H9 (cell line): ENCODE measurements around the gene NAPSA. TPM values are rescaled to one million over a fixed set of nuclear protein-coding genes. Genes with fewer than 3 reads are reported as not detected.

Experiments
- DNase-seq: peaks from one replicate; pipeline ENCODE4 v3.0.0-alpha.2; 2017
- H2AFZ ChIP-seq: one replicate; pipeline ENCODE4 v1.6.1; 2013; ENCODE audit warnings: mild to moderate bottlenecking, low read length, control low read depth, moderate library complexity
- H2AK5ac ChIP-seq: 2 replicates; pipeline ENCODE4 v1.6.1; 2013; ENCODE audit warnings: low read length, control low read depth, mixed read lengths; ENCODE audit not compliant: insufficient read length
- H2BK120ac ChIP-seq: one replicate; pipeline ENCODE4 v1.6.1; 2013; ENCODE audit warnings: low read depth, mild to moderate bottlenecking, low read length, control low read depth, inconsistent platforms; ENCODE audit not compliant: poor library complexity, severe bottlenecking
- H2BK12ac ChIP-seq: 2 replicates; pipeline ENCODE4 v1.6.1; 2013; ENCODE audit warnings: low read length, control low read depth, mixed read lengths, low read depth; ENCODE audit not compliant: insufficient read length
- H2BK15ac ChIP-seq: 2 replicates; pipeline ENCODE4 v1.6.1; 2013; ENCODE audit warnings: low read depth, low read length, control low read depth
- H2BK20ac ChIP-seq: one replicate; pipeline ENCODE4 v1.6.1; 2013; ENCODE audit warnings: low read depth, mild to moderate bottlenecking, low read length, control low read depth, inconsistent platforms; ENCODE audit not compliant: poor library complexity, severe bottlenecking
- H2BK5ac ChIP-seq: 2 replicates; pipeline ENCODE4 v1.6.1; 2013; ENCODE audit warnings: low read length, control low read depth, mixed read lengths; ENCODE audit not compliant: insufficient read length
- H3K14ac ChIP-seq: 2 replicates; pipeline ENCODE4 v1.6.1; 2013; ENCODE audit warnings: low read length, control low read depth; ENCODE audit not compliant: insufficient read depth
- H3K18ac ChIP-seq: 2 replicates; pipeline ENCODE4 v1.6.1; 2013; ENCODE audit warnings: low read depth, mild to moderate bottlenecking, mixed read lengths, low read length, control low read depth; ENCODE audit not compliant: insufficient read length
- H3K23ac ChIP-seq: 2 replicates; pipeline ENCODE4 v1.6.1; 2013; ENCODE audit warnings: low read length, control low read depth, mixed read lengths, low read depth; ENCODE audit not compliant: insufficient read length
- H3K23me2 ChIP-seq: 2 replicates; pipeline ENCODE4 v1.6.1; 2013; ENCODE audit warnings: low read depth, mild to moderate bottlenecking, mixed read lengths, low read length, control low read depth; ENCODE audit not compliant: insufficient read length, poor library complexity, severe bottlenecking
- H3K27ac ChIP-seq: 2 replicates; pipeline ENCODE4 v1.5.1; 2013; ENCODE audit warnings: low read length, control low read depth, mixed read lengths, low read depth; ENCODE audit not compliant: insufficient read length
- H3K27me3 ChIP-seq: 2 replicates; pipeline ENCODE4 v1.6.1; 2013; ENCODE audit warnings: low read length, control low read depth, inconsistent platforms; ENCODE audit not compliant: insufficient read depth
- H3K4ac ChIP-seq: 2 replicates; pipeline ENCODE4 v1.6.1; 2013; ENCODE audit warnings: low read depth, mild to moderate bottlenecking, control low read depth, inconsistent platforms, low read length, moderate library complexity
- H3K4me1 ChIP-seq: 2 replicates; pipeline ENCODE4 v1.6.1; 2013; ENCODE audit warnings: low read length, control low read depth, inconsistent platforms; ENCODE audit not compliant: insufficient read depth
- H3K4me2 ChIP-seq: 2 replicates; pipeline ENCODE4 v1.6.1; 2013; ENCODE audit warnings: low read length, control low read depth, mixed read lengths; ENCODE audit not compliant: insufficient read length, insufficient read depth
- H3K56ac ChIP-seq: 2 replicates; pipeline ENCODE4 v1.6.1; 2013; ENCODE audit warnings: low read depth, mild to moderate bottlenecking, mixed read lengths, low read length, control low read depth; ENCODE audit not compliant: insufficient read length
- H3K79me1 ChIP-seq: 2 replicates; pipeline ENCODE4 v1.6.1; 2013; ENCODE audit warnings: low read depth, mild to moderate bottlenecking, moderate library complexity, low read length, control low read depth, inconsistent platforms; ENCODE audit not compliant: insufficient read depth, poor library complexity, severe bottlenecking
- H3K79me2 ChIP-seq: 2 replicates; pipeline ENCODE4 v1.6.1; 2013; ENCODE audit warnings: low read length, control low read depth, inconsistent platforms; ENCODE audit not compliant: insufficient read depth
- H3K9ac ChIP-seq: 2 replicates; pipeline ENCODE4 v1.6.1; 2013; ENCODE audit warnings: low read length, control low read depth, mixed read lengths; ENCODE audit not compliant: insufficient read length; ENCODE audit errors: extremely low read depth
- H3K9me3 ChIP-seq: one replicate; pipeline ENCODE4 v1.6.1; 2013; ENCODE audit warnings: low read depth, low read length, inconsistent platforms; ENCODE audit not compliant: control insufficient read depth
- H3T11ph ChIP-seq: one replicate; pipeline ENCODE4 v1.6.1; 2013; ENCODE audit warnings: mild to moderate bottlenecking, low read length, control low read depth, inconsistent platforms
- H4K20me1 ChIP-seq: one replicate; pipeline ENCODE4 v1.6.1; 2013; ENCODE audit not compliant: control insufficient read depth, insufficient read length, insufficient read depth
- H4K5ac ChIP-seq: 2 replicates; pipeline ENCODE4 v1.6.1; 2013; ENCODE audit warnings: low read depth, mild to moderate bottlenecking, mixed read lengths, low read length, control low read depth; ENCODE audit not compliant: insufficient read length
- H4K8ac ChIP-seq: replicated peaks from 2 replicates; pipeline ENCODE4 v1.6.1; 2013; ENCODE audit warnings: low read length, control low read depth, mixed read lengths, low read depth; ENCODE audit not compliant: insufficient read length
- H4K91ac ChIP-seq: 2 replicates; pipeline ENCODE4 v1.6.1; 2013; ENCODE audit warnings: low read depth, mild to moderate bottlenecking, moderate library complexity, mixed read lengths, low read length, control low read depth; ENCODE audit not compliant: insufficient read length
- H3K27ac Mint-ChIP-seq, 3 experiments: 2 replicates in 2 of 3; 3 replicates in 1 of 3; pipeline ENCODE4 v1.8.0; 2020 to 2021; ENCODE audit warnings: mixed read lengths in 3 of 3, mild to moderate bottlenecking in 1 of 3, moderate library complexity in 1 of 3
- H3K27me3 Mint-ChIP-seq: 2 replicates; pipeline ENCODE4 v1.8.0; 2021; ENCODE audit warnings: low read depth, mild to moderate bottlenecking, moderate library complexity, mixed read lengths
- H3K36me3 Mint-ChIP-seq, 3 experiments: 2 replicates in 2 of 3; 3 replicates in 1 of 3; pipeline ENCODE4 v1.8.0; 2020 to 2021; ENCODE audit warnings: low read depth in 3 of 3, mixed read lengths in 3 of 3; ENCODE audit not compliant: insufficient read depth in 1 of 3
- H3K4me1 Mint-ChIP-seq, 2 experiments: 2 replicates each; pipeline ENCODE4 v1.8.0; 2020; ENCODE audit warnings: mixed read lengths in 2 of 2
- H3K4me3 Mint-ChIP-seq, 2 experiments: 2 replicates in 1 of 2; 3 replicates in 1 of 2; pipeline ENCODE4 v1.8.0; 2020 to 2021; ENCODE audit warnings: mild to moderate bottlenecking in 2 of 2, mixed read lengths in 2 of 2, moderate library complexity in 1 of 2
- H3K9me3 Mint-ChIP-seq, 2 experiments: 2 replicates in 1 of 2; 3 replicates in 1 of 2; pipeline ENCODE4 v1.8.0; 2020; ENCODE audit warnings: mild to moderate bottlenecking in 2 of 2, mixed read lengths in 2 of 2, moderate library complexity in 1 of 2
- WGBS: extraction: QIAGEN DNeasy Blood & Tissue Kit; methylation state at CpG from one replicate; pipeline ENCODE4 v1.1.7; 2013; ENCODE audit warnings: missing lambda C conversion rate, low lambda C conversion rate, mixed read lengths; ENCODE audit not compliant: insufficient read length; ENCODE audit errors: extremely low coverage; 5-methylcytosine and 5-hydroxymethylcytosine counted together
- total RNA-seq: library from RNA; stranded (reverse); gene quantifications from 2 replicates; pipeline ENCODE4 v1.2.1, GENCODE V29; 2021
- TF ChIP-seq, protein P1 (sequence below): fragments of 200-600 bp; sonication (generic); conservative IDR thresholded peaks from 3 replicates; pipeline ENCODE4 v1.8.0; 2021; ENCODE audit warnings: antibody characterized with exemption, mild to moderate bottlenecking

Gene NAPSA
- total RNA-seq, 1 experiment from 2014 or later: 0.44 TPM

DNA sequence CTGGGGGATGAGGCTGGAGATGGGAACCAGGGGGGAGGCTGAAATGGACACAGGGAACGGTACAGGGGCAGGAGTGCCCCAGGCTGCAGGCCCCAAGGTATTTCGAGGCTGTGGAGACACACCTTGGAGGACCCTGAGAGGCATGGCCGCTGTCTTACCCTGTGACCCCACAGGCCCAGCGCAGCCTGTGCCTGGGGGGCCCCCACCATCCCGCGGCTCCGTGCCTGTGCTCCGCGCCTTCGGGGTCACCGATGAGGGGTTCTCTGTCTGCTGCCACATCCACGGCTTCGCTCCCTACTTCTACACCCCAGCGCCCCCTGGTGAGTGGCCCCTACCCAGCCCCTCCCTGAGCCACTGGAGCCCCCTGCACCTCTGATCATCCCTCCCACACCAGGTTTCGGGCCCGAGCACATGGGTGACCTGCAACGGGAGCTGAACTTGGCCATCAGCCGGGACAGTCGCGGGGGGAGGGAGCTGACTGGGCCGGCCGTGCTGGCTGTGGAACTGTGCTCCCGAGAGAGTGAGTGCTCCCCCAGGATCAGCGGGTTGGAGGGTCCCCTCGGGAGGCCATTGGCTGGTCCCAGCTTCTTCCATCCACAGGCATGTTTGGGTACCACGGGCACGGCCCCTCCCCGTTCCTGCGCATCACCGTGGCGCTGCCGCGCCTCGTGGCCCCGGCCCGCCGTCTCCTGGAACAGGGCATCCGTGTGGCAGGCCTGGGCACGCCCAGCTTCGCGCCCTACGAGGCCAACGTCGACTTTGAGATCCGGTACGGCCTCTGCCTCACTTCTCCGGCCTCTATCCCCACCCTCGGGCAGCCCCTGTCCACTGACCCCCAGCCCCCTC is 36.4 kb upstream of the NAPSA start:
- Histone ChIP-seq H3T11ph (no peak overlapping the region), H3K56ac (no peak overlapping the region), H2BK120ac (no peak overlapping the region), H2AK5ac (no peak overlapping the region), H3K9me3 (no peaks in the 10 kb centered on the region), H2BK20ac (no peak overlapping the region), H2BK12ac (no peak overlapping the region), H3K27me3 (no peaks in the 10 kb centered on the region), H3K23me2 (no peaks in the 10 kb centered on the region), H3K18ac (no peak overlapping the region), H3K27ac (no peak overlapping the region), H2BK15ac (no peak overlapping the region), H3K23ac (no peak overlapping the region), H3K14ac (no peak overlapping the region), H3K4me1 (no peaks in the 10 kb centered on the region), H4K91ac (no peak overlapping the region), H2BK5ac (no peak overlapping the region), H4K20me1 (no peaks in the 10 kb centered on the region), H3K9ac (no peak overlapping the region), H4K5ac (no peak overlapping the region), H3K4me2 (no peak overlapping the region), H3K4ac (no peak overlapping the region), H2AFZ (no peak overlapping the region), H3K79me2 (no peaks in the 10 kb centered on the region), H4K8ac (no peak overlapping the region), H3K79me1 (no peaks in the 10 kb centered on the region)
- H3K27ac Mint-ChIP-seq: no peak overlapping the region
- no CpG with 5 or more reads among the region's 48 CpGs for WGBS
- peaks cover 32 to 61% (median 61%) of the 10 kb centered on the region in 3 experiments for H3K36me3 Mint-ChIP-seq
- no peak overlapping the region for H3K4me3 Mint-ChIP-seq
- H3K27me3 Mint-ChIP-seq: no peaks in the 10 kb centered on the region
- TF ChIP-seq, protein P1, sequence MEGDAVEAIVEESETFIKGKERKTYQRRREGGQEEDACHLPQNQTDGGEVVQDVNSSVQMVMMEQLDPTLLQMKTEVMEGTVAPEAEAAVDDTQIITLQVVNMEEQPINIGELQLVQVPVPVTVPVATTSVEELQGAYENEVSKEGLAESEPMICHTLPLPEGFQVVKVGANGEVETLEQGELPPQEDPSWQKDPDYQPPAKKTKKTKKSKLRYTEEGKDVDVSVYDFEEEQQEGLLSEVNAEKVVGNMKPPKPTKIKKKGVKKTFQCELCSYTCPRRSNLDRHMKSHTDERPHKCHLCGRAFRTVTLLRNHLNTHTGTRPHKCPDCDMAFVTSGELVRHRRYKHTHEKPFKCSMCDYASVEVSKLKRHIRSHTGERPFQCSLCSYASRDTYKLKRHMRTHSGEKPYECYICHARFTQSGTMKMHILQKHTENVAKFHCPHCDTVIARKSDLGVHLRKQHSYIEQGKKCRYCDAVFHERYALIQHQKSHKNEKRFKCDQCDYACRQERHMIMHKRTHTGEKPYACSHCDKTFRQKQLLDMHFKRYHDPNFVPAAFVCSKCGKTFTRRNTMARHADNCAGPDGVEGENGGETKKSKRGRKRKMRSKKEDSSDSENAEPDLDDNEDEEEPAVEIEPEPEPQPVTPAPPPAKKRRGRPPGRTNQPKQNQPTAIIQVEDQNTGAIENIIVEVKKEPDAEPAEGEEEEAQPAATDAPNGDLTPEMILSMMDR: 0 out of 3 replicates have a peak, but pooled peaks have one; percentile 10
- no peaks in the 10 kb centered on the region for H3K4me1 Mint-ChIP-seq
- no peaks in the 10 kb centered on the region for H3K9me3 Mint-ChIP-seq
- DNase-seq: peak; percentile 33
